ENCODE data around the gene HAAO. TPM values are rescaled to one million over a fixed set of nuclear protein-coding genes. Genes with fewer than 3 reads are reported as not detected.
A peak's percentile ranks its signal among the peaks of the same experiment; 100 is the strongest.
"Not testable (repeated sequence)": the region's sequence is repeated elsewhere in the genome, so short reads cannot be mapped to it uniquely, and the experiment has no call there.

The HAAO gene
- polyA plus RNA-seq, 6 donors from 2014 or later: 3.0 to 6.7 (median 5.2) TPM; not detected in 1

DNA sequence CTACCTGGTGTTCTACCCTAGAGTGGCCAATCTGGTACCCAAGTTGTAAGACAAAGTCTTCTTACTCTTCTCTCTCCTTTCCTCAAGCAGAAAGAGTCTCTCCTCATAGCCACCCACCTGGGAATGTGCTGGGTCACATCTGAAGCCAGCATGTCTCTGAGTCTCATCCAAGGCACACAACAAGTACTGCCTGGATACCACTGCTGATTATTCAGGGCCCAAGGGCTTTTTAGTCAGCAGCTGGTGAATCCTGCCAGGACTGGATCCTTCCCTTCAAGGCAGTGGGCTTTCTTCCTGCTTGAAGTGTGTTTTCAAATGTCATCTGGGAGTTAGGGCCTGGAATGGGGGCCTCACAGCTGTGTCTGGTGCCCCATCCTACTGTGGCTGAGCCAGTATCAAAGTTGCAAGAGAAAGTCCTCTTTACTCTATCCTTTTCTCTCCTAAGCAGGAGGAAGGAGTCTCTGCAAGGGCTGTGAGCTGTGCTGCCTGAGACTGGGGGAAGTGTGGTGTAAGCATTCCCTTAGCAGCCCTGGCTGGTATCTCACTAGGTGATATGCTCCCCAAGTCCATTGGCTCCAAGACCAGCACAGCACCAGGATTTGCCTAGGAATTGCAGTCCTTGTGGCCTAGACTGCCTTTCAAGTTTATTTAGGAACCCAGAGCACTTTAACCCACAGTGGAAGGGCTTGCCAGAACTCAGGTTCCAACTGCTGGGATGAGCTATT is 55.6 kb downstream of the HAAO start:
- no peak for DNase-seq
- no peak overlapping the region for H3K4me3 Mint-ChIP-seq
- H3K4me1 Mint-ChIP-seq: peaks cover 0 to 6% (median 0%) of the 10 kb centered on the region in 3 donors
- H3K27me3 Mint-ChIP-seq: no peaks in the 10 kb centered on the region
- H3K9me3 Mint-ChIP-seq: peaks cover 16 to 60% (median 38%) of the 10 kb centered on the region in 7 donors
- ATAC-seq (ENCODE audit: low read depth in 2 of 2): no peak
- H3K27ac Mint-ChIP-seq: peak overlapping the region in 1 of 6 donors; percentile 11
- peaks cover 63 to 74% of the 10 kb centered on the region in 2 donors for H3K36me3 Mint-ChIP-seq

DNA sequence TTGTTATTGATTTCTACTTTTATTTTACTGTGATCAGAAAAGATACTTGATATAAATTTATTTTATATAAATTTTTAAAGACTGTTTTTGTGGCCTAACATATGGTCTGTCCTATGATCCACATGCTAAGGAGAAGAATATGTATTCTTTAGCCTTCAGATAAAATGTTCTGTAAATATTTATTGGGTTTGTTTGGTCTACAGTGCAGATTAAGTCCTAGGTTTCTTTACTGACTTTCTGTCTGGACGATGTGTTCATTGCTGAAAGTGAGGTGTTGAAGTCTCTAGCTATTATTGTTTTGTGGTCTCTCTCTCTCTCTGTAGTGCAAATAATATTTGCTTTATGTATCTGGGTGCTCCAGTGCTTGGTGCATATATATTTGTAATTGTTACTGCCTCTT is 58.5 kb downstream of the HAAO start:
- Mint-ChIP-seq H3K4me3 (no peak overlapping the region), H3K27ac (no peak overlapping the region), H3K27me3 (no peaks in the 10 kb centered on the region), H3K36me3 (peaks cover 77 to 84% of the 10 kb centered on the region in 2 donors), H3K9me3 (peaks cover 20 to 67% (median 42%) of the 10 kb centered on the region in 7 donors), H3K4me1 (no peaks in the 10 kb centered on the region)
- DNase-seq (no peak), ATAC-seq (ENCODE audit: low read depth in 2 of 2) (no peak)

DNA sequence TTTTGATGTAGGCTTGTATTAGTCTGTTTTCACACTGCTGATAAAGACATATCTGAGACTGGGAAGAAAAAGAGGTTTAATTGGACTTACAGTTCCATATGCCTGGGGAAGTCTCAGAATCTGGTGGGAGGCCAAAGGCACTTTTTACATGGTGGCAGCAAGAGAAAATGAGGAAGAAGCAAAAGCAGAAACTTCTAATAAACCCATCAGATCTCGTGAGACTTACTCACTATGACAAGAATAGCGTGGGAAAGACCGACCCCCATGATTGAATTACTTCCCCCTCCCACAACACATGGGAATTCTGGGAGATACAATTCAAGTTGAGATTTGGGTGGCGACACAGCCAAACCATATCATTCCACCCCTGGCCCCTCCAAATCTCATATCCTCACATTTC is 61.1 kb downstream of the HAAO start:
- Mint-ChIP-seq H3K9me3 (peaks cover 19 to 60% (median 44%) of the 10 kb centered on the region in 7 donors), H3K36me3 (peaks cover 65 to 69% of the 10 kb centered on the region in 2 donors)
- not testable (repeated sequence) for ATAC-seq (ENCODE audit: low read depth in 2 of 2); H3K4me1 Mint-ChIP-seq; H3K27ac Mint-ChIP-seq; H3K27me3 Mint-ChIP-seq; DNase-seq; H3K4me3 Mint-ChIP-seq

DNA sequence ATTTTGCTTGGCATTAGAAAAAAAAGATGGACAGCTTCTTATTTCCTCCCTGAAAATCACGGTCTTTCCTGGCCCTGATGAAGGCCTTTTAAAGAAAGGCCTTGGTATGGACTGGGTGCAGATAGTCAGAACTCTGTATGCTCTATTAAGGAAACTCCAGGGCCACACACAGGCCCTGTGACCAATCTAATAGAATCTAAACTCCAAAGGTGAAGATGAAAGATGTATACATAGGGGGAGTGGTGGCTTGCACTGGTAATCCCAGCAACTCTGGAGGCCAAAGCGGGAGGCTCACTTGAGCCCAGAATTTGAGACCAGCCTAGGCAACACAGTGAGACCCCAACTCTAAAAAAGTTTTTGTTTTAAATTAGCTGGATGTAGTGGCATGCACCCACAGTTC is 65.7 kb downstream of the HAAO start:
- Mint-ChIP-seq H3K4me3 (no peak overlapping the region), H3K36me3 (peaks cover 21 to 23% of the 10 kb centered on the region in 2 donors), H3K27ac (peak overlapping the region in 2 of 6 donors; percentile 20 to 68), H3K9me3 (peaks cover 1 to 24% (median 15%) of the 10 kb centered on the region in 7 donors), H3K27me3 (no peaks in the 10 kb centered on the region), H3K4me1 (no peaks in the 10 kb centered on the region)
- DNase-seq: no peak
- no peak for ATAC-seq (ENCODE audit: low read depth in 2 of 2)

DNA sequence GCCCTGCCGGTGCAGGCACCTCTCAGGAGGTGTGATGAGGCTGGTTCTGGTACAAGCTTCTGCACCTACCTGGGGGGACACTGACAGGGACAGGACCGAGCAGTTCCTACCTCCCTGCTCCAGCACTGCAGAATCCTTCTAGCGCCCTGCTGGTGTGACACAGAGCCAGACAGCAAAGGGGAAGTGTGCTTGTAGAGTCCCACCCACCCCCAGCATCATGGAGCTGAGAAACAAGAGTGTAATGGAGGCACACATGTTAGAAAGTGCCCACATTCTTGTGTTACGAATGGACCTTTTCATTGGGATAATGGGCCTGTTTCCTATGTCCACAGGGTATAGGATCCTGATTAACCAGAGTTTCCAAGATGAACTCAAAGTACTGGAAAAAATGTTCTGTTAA is 66.7 kb downstream of the HAAO start:
- Mint-ChIP-seq H3K9me3 (peaks cover 1 to 16% (median 11%) of the 10 kb centered on the region in 7 donors), H3K36me3 (peaks cover 12% of the 10 kb centered on the region in 2 donors), H3K27ac (no peak overlapping the region), H3K4me3 (no peak overlapping the region), H3K27me3 (no peaks in the 10 kb centered on the region), H3K4me1 (no peaks in the 10 kb centered on the region)
- ATAC-seq (ENCODE audit: low read depth in 2 of 2) (no peak), DNase-seq (no peak)

DNA sequence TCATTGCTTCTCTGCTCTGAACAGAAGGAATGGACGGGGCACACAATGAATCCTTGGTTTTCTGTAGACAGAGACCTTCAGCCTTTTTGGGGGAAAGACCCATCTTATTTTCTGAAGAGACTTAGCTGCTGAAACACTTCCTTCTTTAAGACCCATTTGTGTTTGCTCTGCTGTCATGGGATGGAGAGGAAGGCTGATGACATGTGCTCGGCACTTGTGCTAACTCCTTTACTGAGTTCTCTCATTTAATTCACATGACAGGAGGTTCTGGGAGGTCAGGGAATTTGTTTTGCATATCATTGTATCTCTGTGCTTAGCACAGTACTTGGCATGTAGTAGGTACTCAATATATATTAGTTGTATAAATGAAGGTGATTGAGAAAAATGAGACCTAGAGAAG is 67.5 kb downstream of the HAAO start:
- Mint-ChIP-seq H3K27me3 (no peaks in the 10 kb centered on the region), H3K9me3 (peaks cover 0 to 8% (median 5%) of the 10 kb centered on the region in 7 donors), H3K4me1 (no peaks in the 10 kb centered on the region), H3K4me3 (no peak overlapping the region), H3K36me3 (peaks cover 5% of the 10 kb centered on the region in 2 donors), H3K27ac (peak overlapping the region in 1 of 6 donors; percentile 76)
- ATAC-seq (ENCODE audit: low read depth in 2 of 2): no peak
- no peak for DNase-seq

DNA sequence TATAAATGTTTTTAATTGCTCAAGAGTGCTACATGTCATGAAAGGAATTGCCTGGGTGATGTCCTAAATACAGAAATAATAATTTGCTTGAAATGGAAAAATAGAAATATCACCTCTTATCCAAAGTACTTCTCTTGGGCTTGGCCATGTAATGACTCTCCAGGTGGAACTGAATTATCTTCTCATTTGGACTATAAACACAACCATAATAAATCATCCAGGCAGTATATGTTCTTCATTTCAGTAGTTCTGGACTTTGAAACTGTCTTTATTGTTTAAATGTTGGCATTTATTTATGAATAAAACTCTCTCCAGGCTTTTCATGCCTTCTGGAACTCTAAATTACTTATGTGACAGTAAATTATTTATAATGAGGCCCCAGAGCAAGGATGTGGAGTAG is 68.9 kb downstream of the HAAO start:
- Mint-ChIP-seq H3K27ac (no peak overlapping the region), H3K27me3 (no peaks in the 10 kb centered on the region), H3K36me3 (no peaks in the 10 kb centered on the region), H3K9me3 (no peaks in the 10 kb centered on the region), H3K4me3 (no peak overlapping the region), H3K4me1 (no peaks in the 10 kb centered on the region)
- ATAC-seq (ENCODE audit: low read depth in 2 of 2) (no peak), DNase-seq (no peak)

DNA sequence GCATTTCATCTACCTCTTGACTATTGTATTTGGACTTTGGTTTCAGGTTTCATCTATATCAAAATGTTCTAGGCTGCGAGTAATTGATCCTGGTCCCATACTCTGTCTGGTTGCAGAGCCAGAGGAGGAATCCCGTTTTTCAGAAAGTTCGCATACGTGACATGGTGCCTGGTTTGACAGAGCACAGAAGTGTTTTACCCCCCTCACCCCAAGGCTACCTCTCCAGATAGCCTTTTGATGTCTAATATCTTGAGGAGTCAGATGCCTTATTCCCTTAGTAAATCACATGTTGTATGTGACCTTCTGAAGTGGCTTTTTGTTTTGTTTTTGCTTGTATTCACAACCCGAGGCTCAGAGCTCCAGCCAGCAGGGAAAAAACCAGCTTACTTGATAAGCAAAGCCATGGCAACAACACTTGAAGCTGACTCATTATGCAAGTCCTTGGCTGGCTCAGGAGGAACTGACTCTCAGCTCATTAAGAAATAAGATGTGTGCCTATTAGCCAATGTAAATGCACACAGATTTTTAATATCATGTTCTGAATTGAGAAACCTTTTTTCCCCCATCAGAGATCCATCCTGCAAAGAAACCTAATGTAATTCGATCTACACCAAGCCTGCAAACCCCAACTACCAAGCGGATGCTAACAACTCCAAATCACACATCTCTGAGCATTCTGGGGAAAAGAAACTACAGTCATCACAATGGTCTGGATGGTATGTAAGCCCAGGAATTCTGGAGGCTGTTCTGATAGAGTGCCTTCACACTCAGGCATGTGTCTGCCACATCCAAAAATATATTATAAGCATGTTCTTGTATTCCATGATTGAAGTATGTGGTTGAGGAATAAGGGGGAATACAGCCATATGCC is 69.8 kb downstream of the HAAO start:
- H3K27ac Mint-ChIP-seq: no peak overlapping the region
- DNase-seq (no peak), ATAC-seq (ENCODE audit: low read depth in 2 of 2) (peak; percentile 18 to 28)
- no peaks in the 10 kb centered on the region for H3K9me3 Mint-ChIP-seq
- H3K4me3 Mint-ChIP-seq: no peak overlapping the region
- no peaks in the 10 kb centered on the region for H3K36me3 Mint-ChIP-seq
- no peaks in the 10 kb centered on the region for H3K4me1 Mint-ChIP-seq
- no peaks in the 10 kb centered on the region for H3K27me3 Mint-ChIP-seq

DNA sequence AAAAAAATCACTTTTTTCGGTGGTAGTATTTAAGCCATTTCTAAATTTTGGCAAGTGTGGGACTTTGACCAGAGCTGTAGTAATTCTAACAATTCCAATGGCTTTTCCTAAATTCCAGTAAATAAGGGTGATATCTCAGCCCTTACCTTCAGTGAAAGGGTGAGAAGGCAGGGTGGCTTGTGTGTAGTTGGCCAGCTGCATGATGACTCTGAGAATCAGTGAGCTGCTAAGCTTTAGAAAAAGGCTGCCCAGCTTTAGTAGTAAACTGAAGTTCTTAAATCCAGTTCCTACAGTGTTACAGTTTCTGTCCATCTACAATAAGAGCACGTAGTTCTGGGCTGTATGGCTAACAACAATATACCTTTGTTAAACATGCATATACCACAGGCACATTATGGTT is 70.5 kb downstream of the HAAO start:
- no peak overlapping the region for H3K4me3 Mint-ChIP-seq
- no peaks in the 10 kb centered on the region for H3K9me3 Mint-ChIP-seq
- ATAC-seq (ENCODE audit: low read depth in 2 of 2) (no peak), DNase-seq (no peak)
- no peaks in the 10 kb centered on the region for H3K36me3 Mint-ChIP-seq
- H3K4me1 Mint-ChIP-seq: no peaks in the 10 kb centered on the region
- H3K27me3 Mint-ChIP-seq: no peaks in the 10 kb centered on the region
- no peak overlapping the region for H3K27ac Mint-ChIP-seq

Other genes with a start within 250 kb of the HAAO start
- gene MTA3, start 224.0 kb downstream of the HAAO start, polyA plus RNA-seq (ENCODE audit: low read depth in 6 of 6): 1 to 10 TPM; 2.7 to 8.3 (median 6.9) TPM
- gene OXER1, start 28.4 kb downstream of the HAAO start, polyA plus RNA-seq (ENCODE audit: low read depth in 6 of 6): 1 to 10 TPM in 2 of 6 donors, under 1 TPM in 3, not detected in 1; 0.52 to 1.8 (median 0.78) TPM